K562 (cell line): Measurements from ENCODE around the gene ALOX12. TPM values are rescaled to one million over a fixed set of nuclear protein-coding genes. Genes with fewer than 3 reads are reported as not detected.

Source experiments
- ATAC-seq: fragments of 200-7000 bp; cut with Tn5 transposase; 3 replicates; pipeline ENCODE4 v1.9.1; 2020; ENCODE audit warnings: moderate library complexity
- BruUV-seq: library from RNA; stranded (reverse); fragments of 400-500 nt; replicated peaks from 2 replicates; lab custom pipeline; 2021; lab: Mats Ljungman, UMichigan
- CTCF ChIA-PET: fragments of 300-600 bp; formaldehyde crosslinking; extraction: SDS; loops from one replicate; lab custom pipeline; 2021; ENCODE audit warnings: low intra/inter-chr PET ratio; lab: Yijun Ruan, JAX
- POLR2A ChIA-PET: fragments of 300-600, 350-650 bp; sonication (Branson Sonifier 250); formaldehyde crosslinking; extraction: SDS; loops from one replicate; lab custom pipeline; 2021; ENCODE audit warnings: antibody characterized with exemption, inconsistent platforms; lab: Yijun Ruan, JAX
- DNase-seq, 4 experiments: peaks; one replicate each; pipeline versions ENCODE4 v3.0.0 to v3.0.0-alpha.2; 2011 to 2018; ENCODE audit warnings: low spot score in 3 of 4, mixed read lengths in 3 of 4; ENCODE audit errors: extremely low read depth in 1 of 4
- FAIRE-seq: peaks from 2 replicates; lab custom pipeline; 2011; peaks lifted over from hg19 to GRCh38; lab: Jason Lieb, UNC
- H2AFZ ChIP-seq: 2 replicates; pipeline ENCODE4 v1.6.0; 2011; ENCODE audit warnings: low read depth, low read length, control low read depth, inconsistent platforms
- H3K27ac ChIP-seq: fragments of 200-600 bp; 3 replicates; pipeline ENCODE4 v1.8.0; 2011; ENCODE audit warnings: low read depth, mild to moderate bottlenecking, control low read depth, inconsistent platforms, low read length, moderate library complexity, mixed read lengths; ENCODE audit errors: extremely low read depth
- H3K27me3 ChIP-seq, 2 experiments: fragments of 300-600 bp in 1 of 2; 2 replicates in 1 of 2; 3 replicates in 1 of 2; pipeline versions ENCODE4 v1.6.0 to v1.8.0; 2011; ENCODE audit warnings: inconsistent platforms in 2 of 2, low read length in 2 of 2, mild to moderate bottlenecking in 1 of 2, mixed read lengths in 1 of 2, moderate library complexity in 1 of 2; ENCODE audit not compliant: control insufficient read depth in 2 of 2, insufficient read depth in 2 of 2
- H3K36me3 ChIP-seq: fragments of 300-600 bp; 3 replicates; pipeline ENCODE4 v1.8.0; 2011; ENCODE audit warnings: mild to moderate bottlenecking, low read length, inconsistent platforms; ENCODE audit not compliant: control insufficient read depth, insufficient read depth
- H3K4me1 ChIP-seq, 2 experiments: fragments of 200-600 bp in 1 of 2; replicated peaks in 1 of 2; 2 replicates in 1 of 2; 3 replicates in 1 of 2; pipeline versions ENCODE4 v1.5.1 to v1.8.0; 2011; ENCODE audit warnings: inconsistent platforms in 2 of 2, low read length in 2 of 2, mild to moderate bottlenecking in 1 of 2, mixed read lengths in 1 of 2, moderate library complexity in 1 of 2; ENCODE audit not compliant: control insufficient read depth in 2 of 2, insufficient read depth in 2 of 2
- H3K4me2 ChIP-seq: 2 replicates; pipeline ENCODE4 v1.6.1; 2011; ENCODE audit warnings: low read length, control low read depth, inconsistent platforms, mixed read lengths; ENCODE audit not compliant: insufficient read depth
- H3K4me3 ChIP-seq: fragments of 200-600 bp; sonication (generic), shearing (Covaris generic); 2 replicates; pipeline ENCODE4 v1.5.1; 2016; ENCODE audit warnings: control low read depth, inconsistent platforms
- H3K79me2 ChIP-seq: fragments of 200-600 bp; 3 replicates; pipeline ENCODE4 v1.8.0; 2011; ENCODE audit warnings: low read length, inconsistent platforms; ENCODE audit not compliant: control insufficient read depth, insufficient read depth
- H3K9ac ChIP-seq, 2 experiments: 2 replicates each; pipeline versions ENCODE4 v1.6.0 to v1.6.1; 2011; ENCODE audit warnings: low read depth in 2 of 2, low read length in 2 of 2, control low read depth in 1 of 2, inconsistent platforms in 1 of 2, mild to moderate bottlenecking in 1 of 2, mixed read lengths in 1 of 2; ENCODE audit not compliant: insufficient read depth in 1 of 2
- H3K9me1 ChIP-seq: one replicate; pipeline ENCODE4 v1.6.0; 2011; ENCODE audit warnings: inconsistent platforms, mild to moderate bottlenecking, low read length, moderate library complexity; ENCODE audit not compliant: control insufficient read depth, insufficient read depth
- H3K9me3 ChIP-seq: replicated peaks from 2 replicates; pipeline ENCODE4 v1.5.1; 2011; ENCODE audit warnings: low read depth, low read length, inconsistent platforms; ENCODE audit not compliant: control insufficient read depth, insufficient read depth
- H4K20me1 ChIP-seq: replicated peaks from 2 replicates; pipeline ENCODE4 v1.6.1; 2011; ENCODE audit warnings: low read length, inconsistent platforms, mixed read lengths; ENCODE audit not compliant: control insufficient read depth, insufficient read depth
- ZFPM2 ChIP-seq: fragments of 250-450 bp; sonication (Bioruptor Pico); IDR thresholded peaks from 2 replicates; pipeline ENCODE4 v1.5.1; 2022; ENCODE audit warnings: mild to moderate bottlenecking
- WGBS: fragments of 100-300 bp; shearing (Covaris generic); methylation state at CpG from one replicate; pipeline ENCODE4 v1.1.6; 2016; ENCODE audit warnings: low coverage, mixed read lengths; ENCODE audit not compliant: insufficient coverage; ENCODE audit errors: missing lambda C conversion rate; 5-methylcytosine and 5-hydroxymethylcytosine counted together
- in situ Hi-C: fragments of 300-500 bp; cut with MboI; formaldehyde crosslinking; loops from 4 replicates; pipeline ENCODE4 v1.15.0; 2018; ENCODE audit warnings: inconsistent platforms, mixed read lengths
- intact Hi-C: fragments of 100-400 bp; cut with micrococcal nuclease; formaldehyde crosslinking; loops from 2 replicates; pipeline ENCODE4 v1.14.2; 2022
- polyA plus RNA-seq, 8 experiments: library from polyadenylated mRNA; depleted of rRNA in 4 of 8; stranded (reverse) in 5 of 8; unstranded in 3 of 8; fragments of >200 nt; fragmentation: Nextera tagmentation in 2 of 8; fragmentation: Illumina TruSeq in 1 of 8; extraction: Ambion mirVana in 2 of 8; extraction: Trizol in 1 of 8; gene quantifications; 2 replicates each; pipeline versions ENCODE4 v1.2.1 to v1.2.3, GENCODE V29; 2011 to 2014; ENCODE audit warnings: inconsistent platforms in 1 of 8, missing spikeins in 1 of 8
- total RNA-seq, 7 experiments: library from RNA; depleted of rRNA in 6 of 7; stranded (reverse); fragments of >200 nt in 6 of 7; fragmentation: Illumina TruSeq in 2 of 7; extraction: Trizol in 2 of 7; gene quantifications; 2 replicates each; pipeline versions ENCODE4 v1.2.1 to v1.2.3, GENCODE V29; 2011 to 2021; ENCODE audit warnings: low replicate concordance in 1 of 7
- TF ChIP-seq, protein P1 (sequence below): fragments of 450-650 bp; IDR thresholded peaks from 2 replicates; pipeline ENCODE4 v1.6.1; 2016

The ALOX12 gene
- total and polyA plus RNA-seq, 9 of the 15 experiments (the other 6 are each of a cell fraction or from before 2014, with no cell fraction given): 0.09 to 1.1 (median 0.47) TPM; not detected in 1

GRCh38 chr17:7025245-7025644 is 29.4 kb downstream of the ALOX12 start:
- TF ChIP-seq, protein P1, sequence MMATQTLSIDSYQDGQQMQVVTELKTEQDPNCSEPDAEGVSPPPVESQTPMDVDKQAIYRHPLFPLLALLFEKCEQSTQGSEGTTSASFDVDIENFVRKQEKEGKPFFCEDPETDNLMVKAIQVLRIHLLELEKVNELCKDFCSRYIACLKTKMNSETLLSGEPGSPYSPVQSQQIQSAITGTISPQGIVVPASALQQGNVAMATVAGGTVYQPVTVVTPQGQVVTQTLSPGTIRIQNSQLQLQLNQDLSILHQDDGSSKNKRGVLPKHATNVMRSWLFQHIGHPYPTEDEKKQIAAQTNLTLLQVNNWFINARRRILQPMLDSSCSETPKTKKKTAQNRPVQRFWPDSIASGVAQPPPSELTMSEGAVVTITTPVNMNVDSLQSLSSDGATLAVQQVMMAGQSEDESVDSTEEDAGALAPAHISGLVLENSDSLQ: peak; percentile 7; the same call in 1 of the 2 replicates
- no peak for TF ChIP-seq ZFPM2 (CRISPR knock-in tag)
- WGBS: 33% methylated on average over 1 of the region's 1 CpG
- Histone ChIP-seq H3K27ac (peak overlapping the region; percentile 62; the same call in 1 of the 3 replicates), H3K9me3 (no peaks in the 10 kb centered on the region), H3K4me1 (peaks cover 38 to 41% of the 10 kb centered on the region in 2 experiments), H3K4me3 (no peak overlapping the region), H3K79me2 (peaks cover 16% of the 10 kb centered on the region), H3K9ac (peak overlapping the region; percentile 32 to 73; a peak in 3 of 4 replicates), H3K9me1 (no peaks in the 10 kb centered on the region), H4K20me1 (no peaks in the 10 kb centered on the region), H2AFZ (no peak overlapping the region), H3K4me2 (peak overlapping the region; percentile 68; the same call in 1 of the 2 replicates), H3K27me3 (no peaks in the 10 kb centered on the region), H3K36me3 (peaks cover 10% of the 10 kb centered on the region; the same call in 2 of the 3 replicates)
- in situ Hi-C loops: loop anchor here (25.0 kb wide), 1 partner anchor 537 kb away; the partner anchor contains the start of genes SENP3 and TNFSF13
- DNase-seq (no peak), FAIRE-seq (no peak), ATAC-seq (no peak)
- POLR2A ChIA-PET: interaction anchor here (1.6 kb wide), 1 partner anchor 11 kb away, joined by 7 read pairs; the partner anchor contains the start of gene SLC16A13
- CTCF ChIA-PET: interaction anchor here (0.6 kb wide), 1 partner anchor 919 kb away, joined by 4 read pairs; no protein-coding TSS in a partner anchor
- BruUV-seq: no TSS peak
- intact Hi-C loops: no loop called here
